HG03066 (cell line): ENCODE data around the gene SORCS2.

ENCODE experiments used
- ATAC-seq: cut with Tn5 transposase; IDR thresholded peaks from one replicate; pipeline ENCODE4 v1.9.1; 2021; ENCODE audit warnings: low read depth; ENCODE audit not compliant: unreplicated experiment

Gene SORCS2

GRCh38 chr4:7183780-7184460 lies 8.4 kb upstream of the SORCS2 start:
- no peak for ATAC-seq

- ATAC-seq = no peak
Observed at GRCh38 chr4:7185487-7186030, 6.8 kb upstream of the SORCS2 start.

GRCh38 chr4:7186031-7186430 lies 6.3 kb upstream of the SORCS2 start:
- ATAC-seq = no peak

GRCh38 chr4:7186516-7187167 lies 5.7 kb upstream of the SORCS2 start:
- ATAC-seq = no peak

GRCh38 chr4:7187168-7187535 lies 5.2 kb upstream of the SORCS2 start:
- no peak for ATAC-seq

- no peak for ATAC-seq
Observed at GRCh38 chr4:7187691-7188090, 4.6 kb upstream of the SORCS2 start.

GRCh38 chr4:7189066-7189465 lies 3.3 kb upstream of the SORCS2 start:
- no peak for ATAC-seq

GRCh38 chr4:7189475-7190277 lies 2.7 kb upstream of the SORCS2 start:
- no peak for ATAC-seq

GRCh38 chr4:7190278-7190594 lies 2.1 kb upstream of the SORCS2 start:
- ATAC-seq = no peak

- no peak for ATAC-seq
Observed at GRCh38 chr4:7190691-7191545, 1.4 kb upstream of the SORCS2 start.

GRCh38 chr4:7191546-7192251 lies 639 bp upstream of the SORCS2 start:
- ATAC-seq = no peak

GRCh38 chr4:7193030-7193958 lies 956 bp downstream of the SORCS2 start:
- ATAC-seq = no peak

GRCh38 chr4:7194251-7195140 lies 2.2 kb downstream of the SORCS2 start:
- no peak for ATAC-seq

GRCh38 chr4:7195141-7195515 lies 2.8 kb downstream of the SORCS2 start:
- no peak for ATAC-seq

- ATAC-seq = no peak
Observed at GRCh38 chr4:7195546-7196287, 3.4 kb downstream of the SORCS2 start.

GRCh38 chr4:7196288-7196651 lies 3.9 kb downstream of the SORCS2 start:
- ATAC-seq = no peak

GRCh38 chr4:7196736-7197135 lies 4.4 kb downstream of the SORCS2 start:
- ATAC-seq = no peak
